Pulmonary artery endothelial cell (primary cell): ENCODE data around the gene CREG1. TPM values are rescaled to one million over a fixed set of nuclear protein-coding genes. Genes with fewer than 3 reads are reported as not detected.
"Not testable (repeated sequence)": the region's sequence is repeated elsewhere in the genome, so short reads cannot be mapped to it uniquely, and the experiment has no call there.

Experiments
- DNase-seq: peaks from one replicate; pipeline ENCODE4 v3.0.0-alpha.2; 2011; ENCODE audit warnings: low read depth, low spot score
- total RNA-seq: library from RNA; depleted of rRNA; stranded (reverse); fragments of >200 nt; gene quantifications from 2 replicates; pipeline ENCODE4 v1.2.3, GENCODE V29; 2014

Gene CREG1
- 15.0 and 28.0 TPM in 2 replicates for total RNA-seq

DNA sequence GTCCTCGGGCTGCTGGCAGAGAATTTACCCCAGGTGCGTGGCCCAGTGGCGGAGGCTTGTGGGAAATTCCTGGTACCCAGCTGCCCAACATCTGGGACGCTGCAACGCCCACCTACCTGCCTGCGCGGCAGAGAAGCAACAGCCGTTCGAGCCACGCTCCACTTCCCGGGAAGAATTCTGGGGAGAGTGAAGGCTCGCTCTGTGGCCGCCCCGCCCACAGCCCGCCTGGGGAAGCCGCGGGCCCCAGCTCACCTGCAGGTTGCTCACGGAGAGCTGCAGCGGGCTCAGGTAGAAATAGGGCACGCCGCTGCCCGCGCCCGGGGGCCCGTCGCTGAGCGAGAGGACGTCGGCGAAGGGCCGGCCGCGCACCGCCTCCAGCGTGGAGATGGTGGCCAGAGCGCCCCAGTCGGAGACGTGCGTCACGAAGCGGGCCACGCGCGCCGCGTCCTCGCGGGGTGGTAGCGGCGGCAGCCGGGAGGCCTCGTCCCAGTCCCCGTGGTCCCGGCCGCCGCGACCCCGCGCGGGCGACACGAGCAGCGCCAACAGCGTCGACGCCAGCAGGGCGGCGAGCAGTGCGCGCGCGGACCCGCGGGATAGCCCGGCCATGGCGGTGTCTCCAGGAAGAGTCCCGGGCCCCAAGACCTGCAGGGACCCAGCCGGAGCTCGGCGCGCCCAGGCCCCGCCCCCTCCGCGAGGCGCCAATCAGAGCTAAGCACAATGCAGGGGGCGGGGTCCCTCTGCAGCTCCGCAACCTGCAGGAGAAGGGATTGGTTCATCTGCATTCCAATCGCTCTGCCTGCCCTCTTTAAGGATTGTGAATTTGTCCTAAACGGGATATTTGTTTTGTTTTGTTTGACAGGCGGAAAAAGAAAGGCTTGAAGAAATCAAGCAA is at the start of gene CREG1:
CREG1 (minus strand) TSS at position 627 of the 892 bp plus-strand sequence.
- peak; percentile 74 for DNase-seq

GRCh38 chr1:167602840-167603239 is 49.3 kb upstream of the CREG1 start:
- no peak for DNase-seq

DNA sequence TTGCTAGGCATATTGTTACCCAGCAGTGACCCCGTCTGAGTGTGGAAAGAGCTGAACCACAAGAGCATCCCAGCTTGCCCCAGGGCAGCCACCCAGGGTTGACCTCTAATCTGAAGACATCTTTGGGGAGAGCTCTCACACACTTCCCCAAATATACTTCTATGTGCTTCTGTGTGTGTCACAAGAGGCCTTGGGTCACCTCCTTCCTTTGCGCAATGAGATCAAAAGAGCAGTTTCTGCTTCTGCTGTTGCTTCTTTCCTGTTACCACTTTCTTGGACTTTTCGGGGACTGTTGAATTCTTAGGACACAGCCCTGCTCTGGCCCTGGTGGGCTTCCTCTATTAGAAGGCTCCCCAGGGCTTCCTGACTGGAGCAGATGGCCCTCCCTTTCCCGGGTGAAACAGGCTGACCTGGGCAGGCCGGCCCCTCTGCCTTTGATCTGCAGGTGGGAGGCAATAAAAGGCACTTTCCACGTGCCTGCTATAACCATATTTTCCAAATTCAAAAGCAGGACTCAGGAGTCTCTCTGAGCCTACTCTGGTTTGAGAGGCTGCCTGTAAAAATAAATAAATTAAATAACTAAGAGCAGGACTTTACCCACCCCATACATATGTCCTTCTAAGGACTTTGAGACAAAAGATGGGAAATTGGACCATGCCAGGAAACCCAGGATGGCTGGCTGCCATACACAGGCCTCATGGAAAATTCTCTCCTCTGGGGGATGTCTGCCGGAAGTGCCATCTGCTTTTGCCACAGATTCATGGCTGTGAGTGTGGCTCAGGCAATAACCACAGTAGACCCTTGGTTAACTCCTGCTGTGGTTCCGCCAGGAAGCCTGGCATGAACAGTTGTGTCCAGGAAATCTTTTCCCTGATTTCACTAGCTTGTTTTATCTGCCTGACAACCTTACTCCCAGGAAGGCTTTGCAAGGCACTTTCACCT is 48.2 kb upstream of the CREG1 start:
- no peak for DNase-seq

GRCh38 chr1:167599957-167600581 is 46.5 kb upstream of the CREG1 start:
- no peak for DNase-seq

- DNase-seq: no peak
These were observed 41.3 kb upstream of the CREG1 start for GRCh38 chr1:167594822-167595221.

DNA sequence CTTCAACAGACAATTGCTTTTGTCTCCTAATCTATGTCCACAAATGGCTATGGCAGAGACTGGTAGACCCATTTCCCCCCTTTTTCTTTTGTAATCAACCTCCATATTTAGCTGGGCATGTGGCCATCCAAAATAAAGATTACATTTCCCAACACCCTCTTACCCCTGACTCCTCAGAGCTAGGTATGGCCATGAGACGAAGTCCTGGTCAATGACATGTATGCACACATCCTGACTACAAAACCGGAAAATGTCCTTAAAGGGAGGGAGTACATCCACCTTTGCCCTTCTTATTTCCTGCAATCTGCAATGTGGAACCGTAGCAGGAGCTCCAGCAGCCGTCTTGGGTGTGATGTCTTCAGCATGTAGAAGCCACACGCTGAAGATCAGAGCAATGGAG is 40.3 kb upstream of the CREG1 start:
- DNase-seq: no peak

- DNase-seq: no peak
These were observed 38.9 kb upstream of the CREG1 start for GRCh38 chr1:167592475-167592874.

DNA sequence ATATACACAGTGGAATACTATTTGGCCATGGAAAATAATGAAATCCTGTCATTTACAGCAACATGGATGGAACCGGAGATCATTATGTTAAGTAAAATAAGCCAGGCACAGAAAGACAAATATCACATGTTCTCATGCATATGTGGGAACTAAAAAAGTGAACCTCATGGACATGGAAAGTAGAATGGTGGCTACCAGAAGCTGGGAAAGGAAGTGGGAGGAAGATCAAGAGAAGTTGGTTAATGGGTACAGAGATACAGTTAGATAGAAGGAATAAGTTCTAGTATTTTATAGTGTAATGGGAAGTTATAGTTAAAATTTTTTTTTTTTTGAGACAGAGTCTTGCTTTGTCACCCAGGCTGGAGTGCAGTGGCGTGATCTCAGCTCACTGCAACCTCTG is 34.8 kb upstream of the CREG1 start:
- no peak for DNase-seq

DNA sequence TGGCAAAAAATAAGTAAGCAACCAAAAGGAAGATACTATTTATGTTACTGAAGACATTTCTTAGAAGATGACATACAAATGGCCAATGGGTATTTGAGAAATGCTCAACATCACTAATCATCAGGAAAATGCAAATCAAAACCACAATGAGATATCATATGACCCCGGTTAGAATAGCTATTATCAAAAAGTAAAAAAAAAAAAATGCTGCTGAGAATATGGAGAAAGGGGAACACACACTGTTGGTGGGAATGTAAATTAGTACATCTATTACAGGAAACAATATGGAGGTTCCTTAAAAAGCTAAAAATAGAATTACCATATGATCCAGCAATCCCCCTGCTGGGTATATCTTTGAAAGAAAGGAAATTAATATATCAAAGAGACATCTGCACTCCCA is 34.3 kb upstream of the CREG1 start:
- no peak for DNase-seq

GRCh38 chr1:167587342-167587741 is 33.8 kb upstream of the CREG1 start:
- DNase-seq: no peak

- DNase-seq: no peak
These were observed 31.0 kb upstream of the CREG1 start for GRCh38 chr1:167584581-167584980.

GRCh38 chr1:167582722-167583121 is 29.2 kb upstream of the CREG1 start:
- DNase-seq: no peak

- no peak for DNase-seq
These were observed 28.5 kb upstream of the CREG1 start for GRCh38 chr1:167582064-167582463.

DNA sequence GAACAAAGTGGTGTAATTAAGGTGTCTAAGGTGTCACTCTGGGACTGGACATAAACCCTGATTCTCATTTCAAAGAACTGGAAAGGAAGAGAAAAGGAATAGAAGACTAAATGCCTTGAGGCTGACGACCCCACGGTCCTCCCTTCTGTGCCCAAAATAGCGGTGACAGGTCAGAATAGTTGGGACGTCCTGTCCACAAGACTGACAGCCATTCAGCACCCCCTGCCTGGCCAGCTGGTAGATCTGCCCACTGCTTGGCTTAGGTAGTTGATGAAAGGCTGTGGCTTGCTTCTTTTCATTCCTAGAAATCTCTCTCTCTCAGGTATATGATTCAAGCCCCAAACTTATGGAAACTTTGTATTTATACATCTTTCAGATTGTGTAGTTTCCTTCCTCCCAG is 26.4 kb upstream of the CREG1 start:
- DNase-seq: no peak

DNA sequence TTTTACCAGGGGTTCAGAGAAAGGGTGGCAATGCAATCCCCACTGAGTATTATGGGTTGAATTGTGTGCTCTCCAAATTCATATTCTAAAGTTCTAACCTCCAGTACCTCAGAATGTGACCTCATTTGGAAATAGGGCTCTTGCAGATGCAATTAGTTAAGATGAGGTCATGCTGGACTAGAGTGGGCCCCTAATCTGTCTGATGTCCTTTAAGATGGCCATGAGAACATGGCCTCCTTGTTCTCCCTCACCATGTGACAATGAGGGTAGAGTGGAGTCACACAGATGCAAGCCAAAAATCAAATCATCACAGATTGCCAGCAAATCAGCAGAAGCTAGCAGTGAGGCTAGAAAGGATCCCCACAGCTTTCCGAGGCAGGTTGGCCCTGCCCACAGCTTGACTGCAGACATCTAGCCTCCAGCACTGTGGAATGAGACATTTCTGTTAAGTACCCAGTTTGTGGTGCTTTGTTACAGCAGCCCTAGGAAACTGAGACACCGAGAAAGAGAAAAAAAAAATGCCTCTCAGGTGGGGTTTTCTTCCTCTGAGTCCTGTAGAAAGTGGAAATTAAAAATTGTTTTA is 25.5 kb upstream of the CREG1 start:
- DNase-seq: no peak

- DNase-seq: no peak
These were observed 22.1 kb upstream of the CREG1 start for GRCh38 chr1:167575649-167576048.

- no peak for DNase-seq
These were observed 19.5 kb upstream of the CREG1 start for GRCh38 chr1:167573035-167573434.

- DNase-seq: not testable (repeated sequence)
These were observed 17.1 kb upstream of the CREG1 start for GRCh38 chr1:167570712-167571111.

- DNase-seq: no peak
These were observed 14.1 kb upstream of the CREG1 start for GRCh38 chr1:167567663-167568062.

- DNase-seq: no peak
These were observed 13.2 kb upstream of the CREG1 start for GRCh38 chr1:167566766-167567165.

GRCh38 chr1:167565922-167566321 is 12.4 kb upstream of the CREG1 start:
- no peak for DNase-seq
